K562 (cell line): Measurements from ENCODE around the gene DLGAP3. TPM values are rescaled to one million over a fixed set of nuclear protein-coding genes. Genes with fewer than 3 reads are reported as not detected.

Source experiments
- BMI1 ChIP-seq: fragments of 150-350 bp; IDR thresholded peaks from 2 replicates; pipeline ENCODE4 v1.6.1; 2014; ENCODE audit warnings: low read length
- CBFA2T3 ChIP-seq: fragments of 450-650 bp; IDR thresholded peaks from 2 replicates; pipeline ENCODE4 v1.6.1; 2017
- CBX5 ChIP-seq: IDR thresholded peaks from 2 replicates; pipeline ENCODE4 v1.6.1; 2014; ENCODE audit warnings: low read depth, borderline replicate concordance
- CLOCK ChIP-seq: fragments of 250-450 bp; sonication (Bioruptor Pico); IDR thresholded peaks from 2 replicates; pipeline ENCODE4 v1.4.0; 2020; ENCODE audit warnings: mild to moderate bottlenecking, moderate library complexity, borderline replicate concordance
- ETV1 ChIP-seq: fragments of 450-650 bp; conservative IDR thresholded peaks from 2 replicates; pipeline ENCODE4 v1.6.1; 2016; ENCODE audit warnings: missing genetic modification characterization, control low read depth, low read depth, missing compliant biosample characterization
- FOSL1 ChIP-seq: fragments of 200-800 bp; sonication (Bioruptor generic); conservative IDR thresholded peaks from 2 replicates; pipeline ENCODE4 v1.6.1; 2016; ENCODE audit warnings: missing genetic modification characterization, missing compliant biosample characterization
- GABPB1 ChIP-seq: sonication (generic); formaldehyde crosslinking; IDR thresholded peaks from 2 replicates; pipeline ENCODE4 v1.8.0; 2022; ENCODE audit warnings: mild to moderate bottlenecking, missing genetic modification reagents
- GTF2B ChIP-seq: IDR thresholded peaks from 2 replicates; pipeline ENCODE4 v1.6.1; 2011; ENCODE audit not compliant: insufficient read length; ENCODE audit errors: extremely low read depth
- HMG20B ChIP-seq: fragments of 250-450 bp; sonication (Bioruptor Pico); IDR thresholded peaks from 2 replicates; pipeline ENCODE4 v1.5.0; 2021; ENCODE audit warnings: mild to moderate bottlenecking
- ID3 ChIP-seq, 2 experiments: fragments of 250-450 bp in 1 of 2; fragments of 450-650 bp in 1 of 2; sonication (Bioruptor Pico) in 1 of 2; IDR thresholded peaks; 2 replicates each; pipeline versions ENCODE4 v1.6.1 to v1.8.0; 2016 to 2021; ENCODE audit warnings: mild to moderate bottlenecking in 2 of 2, moderate library complexity in 2 of 2, missing compliant biosample characterization in 1 of 2, missing genetic modification characterization in 1 of 2
- IFI16 ChIP-seq: fragments of 250-450 bp; sonication (Bioruptor Pico); IDR thresholded peaks from 2 replicates; pipeline ENCODE4 v2.1.2; 2022; ENCODE audit warnings: mild to moderate bottlenecking, inconsistent platforms
- KDM4B ChIP-seq, 2 experiments: fragments of 450-650 bp in 1 of 2; sonication (generic) in 1 of 2; IDR thresholded peaks; 2 replicates each; pipeline ENCODE4 v1.6.1; 2016 to 2017; ENCODE audit warnings: borderline replicate concordance in 2 of 2, antibody characterized with exemption in 1 of 2, low read depth in 1 of 2, mild to moderate bottlenecking in 1 of 2
- LCOR ChIP-seq: sonication (generic); formaldehyde crosslinking; IDR thresholded peaks from 2 replicates; pipeline ENCODE4 v1.8.0; 2022; ENCODE audit warnings: mild to moderate bottlenecking, missing genetic modification reagents
- MEIS2 ChIP-seq: fragments of 450-650 bp; IDR thresholded peaks from 2 replicates; pipeline ENCODE4 v1.6.1; 2014; ENCODE audit warnings: mild to moderate bottlenecking; ENCODE audit not compliant: partially characterized antibody
- OTX1 ChIP-seq: fragments of 450-650 bp; formaldehyde crosslinking; IDR thresholded peaks from 2 replicates; pipeline ENCODE4 v1.4.0; 2022; ENCODE audit warnings: mild to moderate bottlenecking
- RFX1 ChIP-seq: fragments of 450-650 bp; IDR thresholded peaks from 2 replicates; pipeline ENCODE4 v1.6.1; 2016; ENCODE audit warnings: mild to moderate bottlenecking, moderate library complexity
- SIN3A ChIP-seq, 2 experiments: fragments of 150-350 bp in 1 of 2; IDR thresholded peaks; 2 replicates each; pipeline ENCODE4 v1.6.1; 2011 to 2016; ENCODE audit warnings: borderline replicate concordance in 2 of 2, low read depth in 2 of 2, low read length in 2 of 2, mild to moderate bottlenecking in 2 of 2, moderate library complexity in 2 of 2; ENCODE audit not compliant: control insufficient read depth in 1 of 2
- SMARCA4 ChIP-seq: fragments of 450-650 bp; IDR thresholded peaks from 2 replicates; pipeline ENCODE4 v1.6.1; 2016
- SPI1 ChIP-seq: IDR thresholded peaks from 2 replicates; pipeline ENCODE4 v1.6.1; 2011; ENCODE audit warnings: low read depth, low read length, control low read depth, borderline replicate concordance
- ZBTB26 ChIP-seq: fragments of 450-650 bp; formaldehyde crosslinking; IDR thresholded peaks from 2 replicates; pipeline ENCODE4 v1.4.0; 2022; ENCODE audit warnings: missing genetic modification characterization
- ZC3H11A ChIP-seq: IDR thresholded peaks from 2 replicates; pipeline ENCODE4 v1.6.1; 2012; ENCODE audit warnings: low read depth, low read length, improper control_type of control experiment
- ZFX ChIP-seq: sonication (generic); formaldehyde crosslinking; IDR thresholded peaks from 2 replicates; pipeline ENCODE4 v1.8.0; 2022; ENCODE audit warnings: mild to moderate bottlenecking, missing genetic modification reagents, moderate library complexity
- ZNF134 ChIP-seq: fragments of 250-450 bp; sonication (Bioruptor Pico); conservative IDR thresholded peaks from 2 replicates; pipeline ENCODE4 v1.4.0; 2020
- ZNF311 ChIP-seq: fragments of 250-450 bp; sonication (Bioruptor Pico); IDR thresholded peaks from 2 replicates; pipeline ENCODE4 v1.4.0; 2020; ENCODE audit warnings: mild to moderate bottlenecking, moderate library complexity
- ZNF431 ChIP-seq: sonication (generic); formaldehyde crosslinking; IDR thresholded peaks from 2 replicates; pipeline ENCODE4 v1.8.0; 2022; ENCODE audit warnings: mild to moderate bottlenecking, missing genetic modification reagents
- ZNF586 ChIP-seq: fragments of 450-650 bp; formaldehyde crosslinking; conservative IDR thresholded peaks from 2 replicates; pipeline ENCODE4 v1.4.0; 2020; ENCODE audit warnings: mild to moderate bottlenecking, moderate library complexity
- polyA plus RNA-seq, 8 experiments: library from polyadenylated mRNA; depleted of rRNA in 4 of 8; stranded (reverse) in 5 of 8; unstranded in 3 of 8; fragments of >200 nt; fragmentation: Nextera tagmentation in 2 of 8; fragmentation: Illumina TruSeq in 1 of 8; extraction: Ambion mirVana in 2 of 8; extraction: Trizol in 1 of 8; gene quantifications; 2 replicates each; pipeline versions ENCODE4 v1.2.1 to v1.2.3, GENCODE V29; 2011 to 2014; ENCODE audit warnings: inconsistent platforms in 1 of 8, missing spikeins in 1 of 8
- total RNA-seq, 7 experiments: library from RNA; depleted of rRNA in 6 of 7; stranded (reverse); fragments of >200 nt in 6 of 7; fragmentation: Illumina TruSeq in 2 of 7; extraction: Trizol in 2 of 7; gene quantifications; 2 replicates each; pipeline versions ENCODE4 v1.2.1 to v1.2.3, GENCODE V29; 2011 to 2021; ENCODE audit warnings: low replicate concordance in 1 of 7

The DLGAP3 gene
- total and polyA plus RNA-seq, 9 of the 15 experiments (the other 6 are each of a cell fraction or from before 2014, with no cell fraction given), result 0.01 to 0.16 (median 0.07) TPM; not detected in 6

GRCh38 chr1:34852677-34853217 is 76.7 kb downstream of the DLGAP3 start (continued):
- TF ChIP-seq CBX5, result no peak; the same call in 1 of the 2 replicates
- no peak for TF ChIP-seq ID3 (CRISPR knock-in tag; IDR thresholded peaks at IDR 0.05)
- peak; percentile 48; the same call in 1 of the 2 replicates for TF ChIP-seq ID3 (tag; IDR thresholded peaks at IDR 0.05)
- no peak for TF ChIP-seq HMG20B
- TF ChIP-seq CLOCK (CRISPR knock-in tag), result no peak
- no peak for TF ChIP-seq ZNF311 (CRISPR knock-in tag)
- no peak for TF ChIP-seq CBFA2T3
- no peak; the same call in 1 of the 2 replicates for TF ChIP-seq LCOR (CRISPR knock-in tag)
- peak; percentile 76 for TF ChIP-seq MEIS2
- TF ChIP-seq ZNF586 (CRISPR knock-in tag), result no peak
- no peak for TF ChIP-seq ZBTB26 (CRISPR knock-in tag)
- TF ChIP-seq FOSL1 (tag), result peak; percentile 61
- TF ChIP-seq ZC3H11A, result no peak
- TF ChIP-seq ZNF134 (CRISPR knock-in tag), result no peak
- peak; percentile 38; the same call in 1 of the 2 replicates for TF ChIP-seq ETV1
- no peak for TF ChIP-seq SIN3A (IDR thresholded peaks at IDR 0.05; ENCODE audit: borderline replicate concordance in 2 of 2, control insufficient read depth in 1 of 2, low read depth in 2 of 2, low read length in 2 of 2)
- no peak for TF ChIP-seq ZFX (CRISPR knock-in tag)
- no peak for TF ChIP-seq OTX1 (CRISPR knock-in tag)
- no peak for TF ChIP-seq SMARCA4
- TF ChIP-seq ZNF431 (CRISPR knock-in tag), result no peak
- no peak for TF ChIP-seq IFI16
- peak; percentile 50; the same call in 1 of the 2 replicates for TF ChIP-seq GABPB1
- no peak for TF ChIP-seq RFX1
- TF ChIP-seq GTF2B, result no peak
- no peak for TF ChIP-seq KDM4B (IDR thresholded peaks at IDR 0.05; ENCODE audit: borderline replicate concordance in 2 of 2, low read depth in 1 of 2)
- TF ChIP-seq BMI1, result no peak
- peak; percentile 36; the same call in 1 of the 2 replicates for TF ChIP-seq SPI1
